ENCODE results near the gene SPRYD4.

DNA sequence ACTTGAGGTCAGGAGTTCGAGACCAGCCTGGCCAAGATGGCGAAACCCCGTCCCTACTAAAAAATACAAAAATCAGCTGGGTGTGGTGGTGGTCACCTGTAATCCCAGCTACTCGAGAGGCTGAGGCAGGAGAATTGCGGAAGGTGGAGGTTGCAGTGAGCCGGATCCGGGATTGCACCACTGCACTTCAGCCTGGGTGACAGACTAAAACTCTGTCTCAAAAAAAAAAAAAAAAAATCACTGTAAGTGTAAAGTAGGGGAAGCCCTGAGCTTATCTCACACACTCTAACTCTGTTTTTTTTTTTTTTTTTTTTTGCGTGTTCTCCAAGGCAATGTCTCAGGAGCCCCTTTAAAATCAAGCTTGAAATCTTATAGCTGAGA lies 52.8 kb downstream of the SPRYD4 start:
- no peak for TF ChIP-seq EZH2 (IDR thresholded peaks at IDR 0.05; ENCODE audit: insufficient read depth, poor library complexity, severe bottlenecking)
- TF ChIP-seq EZH2phosphoT487 (IDR thresholded peaks at IDR 0.05; ENCODE audit: insufficient read depth, low read depth) = no peak
